Esophagus squamous epithelium (tissue), 4 donors: ENCODE results near the gene SVIL.

Experiments used
- CTCF ChIP-seq, 6 experiments: fragments of 450-650 bp in 4 of 6; fragments of 200-600 bp in 2 of 6; sonication (generic) in 2 of 6; IDR thresholded peaks; one replicate each; pipeline ENCODE4 v1.5.1; 2016 to 2019; ENCODE audit warnings: antibody characterized with exemption in 6 of 6, mild to moderate bottlenecking in 4 of 6, moderate library complexity in 4 of 6
- POLR2A ChIP-seq, 4 donors: fragments of 450-650 bp; IDR thresholded peaks; one replicate each; pipeline ENCODE4 v1.6.1; 2017; ENCODE audit warnings: antibody characterized with exemption in 4 of 4, mild to moderate bottlenecking in 4 of 4, moderate library complexity in 3 of 4

- TF ChIP-seq POLR2A (IDR thresholded peaks at IDR 0.05) (no peak), CTCF (IDR thresholded peaks at IDR 0.05) (no peak)
Measured at GRCh38 chr10:29537799-29538198, 97.0 kb downstream of the SVIL start.
